Stimulated activated effector memory CD8-positive, alpha-beta T cell treated with anti-CD3 and anti-CD28 coated beads, Interleukin-12 subunit alpha, Interleukin-12 subunit beta, amount 100 ng/mL, for 72 hours (primary cell): ENCODE data around the gene SLC35F3.
"Not testable (repeated sequence)": the region's sequence is repeated elsewhere in the genome, so short reads cannot be mapped to it uniquely, and the experiment has no call there.

ENCODE experiments used
- ATAC-seq: fragments of 150-1000 bp; cut with Tn5 transposase; 2 replicates; pipeline ENCODE4 v1.10.0; 2021
- DNase-seq, 2 donors: peaks; one replicate each; pipeline ENCODE4 v3.0.0; 2021 to 2022; ENCODE audit warnings: low spot score in 2 of 2
- H3K27ac Mint-ChIP-seq: one replicate; pipeline ENCODE4 v1.8.0; 2022; ENCODE audit warnings: mild to moderate bottlenecking, mixed read lengths
- H3K36me3 Mint-ChIP-seq: one replicate; pipeline ENCODE4 v1.8.0; 2022; ENCODE audit warnings: mild to moderate bottlenecking, mixed read lengths
- H3K4me1 Mint-ChIP-seq: one replicate; pipeline ENCODE4 v1.8.0; 2022; ENCODE audit warnings: mixed read lengths
- H3K4me3 Mint-ChIP-seq: one replicate; pipeline ENCODE4 v1.8.0; 2022; ENCODE audit warnings: mild to moderate bottlenecking, mixed read lengths
- H3K9me3 Mint-ChIP-seq: one replicate; pipeline ENCODE4 v1.8.0; 2022; ENCODE audit warnings: mixed read lengths

Gene SLC35F3

DNA sequence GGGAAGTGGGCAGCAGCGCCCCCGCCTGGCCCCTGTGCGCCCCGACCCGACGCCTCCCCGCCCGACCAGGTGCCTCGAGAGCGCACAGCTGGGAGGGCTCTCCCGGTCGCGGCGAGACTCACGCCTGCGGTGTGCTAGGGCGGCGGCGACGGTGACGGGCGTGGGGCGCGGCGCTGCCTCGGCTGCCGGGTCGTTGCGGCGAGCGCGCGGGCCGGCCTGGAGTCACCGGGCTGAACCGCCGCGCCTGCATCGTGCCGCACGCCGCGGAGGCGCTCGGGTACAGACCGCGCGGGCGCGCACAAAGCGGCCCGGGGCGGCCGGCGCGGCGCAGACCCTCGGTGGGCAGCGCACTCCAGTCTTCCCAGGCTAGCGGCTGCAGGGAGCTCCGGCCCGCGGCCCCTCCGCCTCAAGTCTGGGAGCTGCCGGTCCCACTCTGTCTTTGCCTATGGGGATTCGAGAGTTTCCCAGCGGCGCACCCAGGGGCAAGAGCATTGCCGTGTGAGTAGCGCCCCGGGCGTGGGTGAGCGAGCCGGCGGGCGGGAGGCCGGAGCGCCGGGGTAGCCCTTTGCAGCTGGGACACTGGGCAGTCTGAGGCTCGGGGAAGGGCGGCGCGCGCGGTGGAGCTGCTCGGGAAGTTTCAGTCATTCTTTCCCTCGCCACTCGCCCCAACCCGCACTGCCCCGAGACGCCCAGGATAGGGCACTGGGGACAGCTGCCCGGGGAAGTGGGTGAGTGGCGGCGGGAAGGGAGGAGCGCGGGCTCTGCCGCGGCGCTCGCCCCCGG is at the start of gene SLC35F3:
Gene SLC35F3, plus strand, starts transcription at position 44 of the 783 bp plus-strand sequence.
- Mint-ChIP-seq H3K36me3 (no peaks in the 10 kb centered on the region), H3K9me3 (peaks cover 3% of the 10 kb centered on the region), H3K4me3 (no peak within 1 kb of the TSS), H3K27ac (no peak within 1 kb of the TSS), H3K4me1 (peaks cover 6% of the 10 kb centered on the region)
- DNase-seq (no peak), ATAC-seq (peak; percentile 56)

DNA sequence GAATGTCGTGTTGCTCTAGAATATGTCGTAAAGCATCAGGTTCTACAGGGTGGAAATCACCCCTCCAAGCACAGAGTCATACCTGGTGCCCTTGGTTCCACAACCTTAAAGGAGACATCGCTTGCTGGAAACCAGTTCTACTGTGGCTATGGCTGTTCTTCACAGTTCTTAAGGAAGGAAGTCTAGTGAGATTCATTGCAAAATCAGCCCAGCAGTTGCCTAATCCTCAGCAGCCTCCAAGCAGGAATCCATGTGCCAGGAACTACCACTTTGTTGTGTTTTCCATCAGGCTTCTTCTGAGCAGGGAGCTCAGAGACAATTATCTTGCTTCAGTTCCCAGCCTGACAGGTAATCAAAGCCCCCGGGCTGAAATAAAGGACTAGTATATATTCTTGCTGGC is 45.0 kb upstream of the SLC35F3 start:
- Mint-ChIP-seq H3K36me3 (no peaks in the 10 kb centered on the region), H3K27ac (no peak overlapping the region), H3K9me3 (peaks cover 4% of the 10 kb centered on the region), H3K4me1 (no peaks in the 10 kb centered on the region), H3K4me3 (no peak overlapping the region)
- no peak for ATAC-seq
- DNase-seq: no peak

DNA sequence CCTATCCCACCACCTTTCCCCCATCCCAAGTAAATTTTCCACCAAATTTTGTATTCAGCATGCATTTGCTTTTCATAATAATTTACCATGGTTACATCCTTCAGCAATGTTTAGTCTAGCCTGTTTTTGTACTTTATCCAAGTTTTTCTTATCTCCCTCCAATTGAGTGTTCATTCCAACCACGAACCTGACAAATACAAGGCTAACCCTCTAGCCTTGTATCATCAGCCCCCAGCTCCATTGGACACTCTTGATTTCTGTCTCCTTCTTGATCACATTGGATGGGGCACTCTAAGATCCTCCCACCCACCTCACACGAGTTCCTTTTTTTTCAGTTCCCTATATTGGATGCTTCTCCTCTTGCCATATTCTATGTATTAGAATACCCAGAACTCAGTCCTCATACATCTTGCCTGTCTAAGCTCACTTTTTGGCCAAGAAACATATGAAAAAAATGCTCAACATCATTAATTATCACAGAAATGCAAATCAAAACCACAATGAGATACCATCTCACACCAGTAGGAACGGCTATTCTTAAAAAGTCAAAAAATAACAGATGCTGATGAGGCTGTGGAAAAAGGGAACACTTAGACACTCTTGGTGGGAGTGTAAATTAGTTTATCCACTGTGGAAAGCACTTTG is 40.5 kb upstream of the SLC35F3 start:
- H3K4me1 Mint-ChIP-seq: no peaks in the 10 kb centered on the region
- ATAC-seq: no peak

DNA sequence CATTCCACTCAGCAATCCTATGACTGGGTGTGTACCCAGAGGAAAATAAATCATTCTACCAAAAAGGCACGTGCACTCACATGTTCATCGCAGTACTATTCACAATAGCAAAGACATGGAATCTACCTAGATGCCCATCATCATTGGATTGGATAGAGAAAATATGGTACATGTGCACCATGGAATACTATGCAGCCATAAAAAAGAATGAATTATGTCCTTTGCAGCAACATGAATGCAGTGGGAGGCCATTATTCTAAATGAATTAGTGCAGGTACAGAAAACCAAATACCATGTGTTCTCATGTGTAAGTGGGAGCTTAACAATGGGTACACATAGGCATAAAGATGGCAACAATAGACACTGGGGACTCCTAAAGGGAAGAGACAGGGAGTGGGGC is 39.9 kb upstream of the SLC35F3 start:
- no peak overlapping the region for H3K27ac Mint-ChIP-seq
- no peak overlapping the region for H3K4me3 Mint-ChIP-seq
- no peaks in the 10 kb centered on the region for H3K36me3 Mint-ChIP-seq
- ATAC-seq (no peak), DNase-seq (no peak)
- H3K9me3 Mint-ChIP-seq: peaks cover 15% of the 10 kb centered on the region
- no peaks in the 10 kb centered on the region for H3K4me1 Mint-ChIP-seq

More for the DNA sequence above, 40.5 kb upstream of the SLC35F3 start:
- Mint-ChIP-seq H3K4me3 (no peak overlapping the region), H3K27ac (no peak overlapping the region), H3K9me3 (peaks cover 15% of the 10 kb centered on the region), H3K36me3 (no peaks in the 10 kb centered on the region)
- no peak for DNase-seq

DNA sequence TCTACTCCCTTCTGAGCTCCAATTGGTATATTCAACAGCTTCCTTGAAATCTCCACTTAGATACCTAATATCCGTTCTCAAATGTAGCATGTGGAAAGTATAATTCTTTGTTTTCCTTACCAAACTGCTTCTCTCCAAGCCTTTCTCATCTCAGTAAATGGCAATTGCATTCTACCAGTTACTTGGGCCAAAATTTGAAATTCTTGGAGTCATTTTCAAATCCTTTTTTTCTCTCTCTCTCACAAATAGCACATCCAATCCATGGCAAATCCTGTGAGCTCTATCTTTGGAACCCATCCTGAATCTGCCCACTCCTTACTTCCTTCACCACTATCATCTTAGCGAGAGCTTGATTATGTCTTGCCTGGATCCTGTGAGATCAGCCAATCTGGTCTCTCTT is 39.3 kb upstream of the SLC35F3 start:
- ATAC-seq: no peak

DNA sequence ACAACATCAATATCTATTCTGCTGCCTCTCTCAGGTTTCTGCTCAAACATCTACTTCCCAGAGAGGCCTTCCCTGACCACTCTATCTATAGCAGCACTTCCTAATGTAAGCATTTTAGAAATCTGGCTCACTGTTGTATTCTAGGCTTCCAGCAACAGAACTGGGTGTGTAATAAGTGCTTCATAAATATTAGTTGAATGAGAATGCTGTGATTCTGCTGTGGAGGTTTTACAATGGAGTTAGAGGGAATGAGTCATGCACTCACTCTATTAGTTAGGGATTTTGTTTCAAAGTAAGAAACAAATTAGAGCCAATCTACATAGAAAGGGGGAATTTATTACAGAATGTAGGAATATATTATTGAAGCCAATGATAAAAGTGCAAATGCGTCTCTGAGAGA is 38.6 kb upstream of the SLC35F3 start:
- no peaks in the 10 kb centered on the region for H3K36me3 Mint-ChIP-seq
- no peak for DNase-seq
- no peak for ATAC-seq
- peaks cover 18% of the 10 kb centered on the region for H3K9me3 Mint-ChIP-seq
- no peak overlapping the region for H3K4me3 Mint-ChIP-seq
- H3K4me1 Mint-ChIP-seq: no peaks in the 10 kb centered on the region
- H3K27ac Mint-ChIP-seq: no peak overlapping the region

More for the DNA sequence above, 39.3 kb upstream of the SLC35F3 start:
- no peaks in the 10 kb centered on the region for H3K36me3 Mint-ChIP-seq
- no peak overlapping the region for H3K27ac Mint-ChIP-seq
- no peak for DNase-seq
- no peaks in the 10 kb centered on the region for H3K4me1 Mint-ChIP-seq
- H3K4me3 Mint-ChIP-seq: no peak overlapping the region
- peaks cover 18% of the 10 kb centered on the region for H3K9me3 Mint-ChIP-seq

DNA sequence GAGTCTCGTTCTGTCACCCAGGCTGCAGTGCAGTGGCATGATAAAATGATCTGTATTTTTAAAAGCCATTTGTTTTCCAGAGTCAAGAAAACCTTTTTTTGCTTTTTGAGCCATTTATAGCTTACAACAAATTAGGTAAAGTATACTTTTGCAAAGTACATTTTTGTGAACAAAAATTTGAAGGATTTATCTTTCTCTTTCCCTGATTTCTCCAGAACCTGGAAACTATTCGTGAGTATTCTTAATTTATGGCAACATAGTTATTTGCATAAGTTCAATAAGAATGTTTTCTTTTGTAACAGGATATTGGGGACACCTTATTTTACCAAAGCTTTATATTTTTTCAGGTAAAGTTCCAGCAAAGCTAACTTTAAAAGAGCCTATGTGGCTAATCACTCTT is 37.4 kb upstream of the SLC35F3 start:
- peaks cover 18% of the 10 kb centered on the region for H3K9me3 Mint-ChIP-seq
- H3K27ac Mint-ChIP-seq: no peak overlapping the region
- no peak for ATAC-seq
- no peaks in the 10 kb centered on the region for H3K36me3 Mint-ChIP-seq
- no peaks in the 10 kb centered on the region for H3K4me1 Mint-ChIP-seq
- DNase-seq: no peak
- H3K4me3 Mint-ChIP-seq: no peak overlapping the region

DNA sequence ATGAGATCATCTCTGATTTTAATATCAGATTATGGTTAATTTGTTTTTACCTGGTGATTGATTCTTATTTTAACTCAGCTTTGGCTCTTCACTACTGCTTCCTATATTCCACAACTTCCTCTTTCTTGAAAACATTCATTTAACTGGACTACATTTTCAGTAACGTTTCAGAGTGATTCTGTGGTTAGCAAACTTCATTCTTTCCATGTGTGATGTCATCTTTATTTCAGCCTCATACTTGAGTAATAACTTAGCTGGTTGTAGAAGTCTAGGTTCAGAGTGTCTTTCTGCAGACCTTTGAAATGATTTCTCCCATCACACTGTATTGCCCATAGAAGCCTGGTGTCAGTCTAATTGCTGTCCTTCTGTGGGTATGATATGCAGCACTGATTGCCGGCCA is 36.0 kb upstream of the SLC35F3 start:
- H3K4me1 Mint-ChIP-seq: no peaks in the 10 kb centered on the region

DNA sequence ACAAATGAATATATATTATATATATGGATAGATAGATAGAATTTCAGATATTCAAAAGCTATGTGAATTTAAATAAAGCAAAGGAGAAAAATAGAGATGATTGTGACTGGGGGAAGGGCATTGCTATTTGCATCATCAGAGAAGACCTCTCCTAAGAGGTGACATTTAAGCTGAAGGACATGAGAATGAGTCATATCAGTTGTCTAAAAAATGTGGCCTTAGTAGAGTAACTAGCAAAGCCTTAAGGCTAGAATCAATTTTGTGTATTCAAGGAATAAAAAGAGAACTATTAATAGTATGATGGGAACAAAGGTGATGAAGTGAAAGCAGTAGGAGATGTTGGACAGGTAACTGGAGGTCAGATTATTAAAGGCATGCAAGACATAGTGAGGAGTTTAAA is 34.8 kb upstream of the SLC35F3 start:
- H3K4me3 Mint-ChIP-seq: no peak overlapping the region
- ATAC-seq (no peak), DNase-seq (no peak)
- no peaks in the 10 kb centered on the region for H3K4me1 Mint-ChIP-seq
- peaks cover 17% of the 10 kb centered on the region for H3K9me3 Mint-ChIP-seq
- no peaks in the 10 kb centered on the region for H3K36me3 Mint-ChIP-seq
- no peak overlapping the region for H3K27ac Mint-ChIP-seq

More for the DNA sequence above, 36.0 kb upstream of the SLC35F3 start:
- no peak for DNase-seq
- Mint-ChIP-seq H3K4me3 (no peak overlapping the region), H3K9me3 (peaks cover 18% of the 10 kb centered on the region), H3K36me3 (no peaks in the 10 kb centered on the region), H3K27ac (no peak overlapping the region)
- ATAC-seq: no peak

DNA sequence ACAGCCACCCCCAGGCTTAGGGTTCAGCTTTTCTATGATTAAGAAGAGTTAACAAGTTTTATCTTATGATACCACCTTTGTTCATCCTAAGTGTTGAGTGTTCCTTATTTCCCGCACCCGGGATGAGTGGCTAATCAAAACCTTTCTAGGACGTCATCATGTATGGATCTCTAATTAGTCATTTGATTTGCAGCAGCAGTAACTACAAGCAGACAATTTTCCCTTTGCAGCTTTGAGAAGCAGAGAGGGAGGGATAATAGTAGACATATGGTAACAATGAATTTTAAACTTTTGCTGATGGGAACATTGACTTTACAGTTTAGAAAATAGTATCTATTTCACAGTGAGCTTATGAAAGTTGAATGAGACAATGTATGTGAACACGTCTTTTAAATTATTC is 30.8 kb upstream of the SLC35F3 start:
- H3K36me3 Mint-ChIP-seq: no peaks in the 10 kb centered on the region
- H3K9me3 Mint-ChIP-seq: peaks cover 5% of the 10 kb centered on the region
- DNase-seq: no peak
- H3K27ac Mint-ChIP-seq: no peak overlapping the region
- no peaks in the 10 kb centered on the region for H3K4me1 Mint-ChIP-seq
- no peak overlapping the region for H3K4me3 Mint-ChIP-seq
- no peak for ATAC-seq

DNA sequence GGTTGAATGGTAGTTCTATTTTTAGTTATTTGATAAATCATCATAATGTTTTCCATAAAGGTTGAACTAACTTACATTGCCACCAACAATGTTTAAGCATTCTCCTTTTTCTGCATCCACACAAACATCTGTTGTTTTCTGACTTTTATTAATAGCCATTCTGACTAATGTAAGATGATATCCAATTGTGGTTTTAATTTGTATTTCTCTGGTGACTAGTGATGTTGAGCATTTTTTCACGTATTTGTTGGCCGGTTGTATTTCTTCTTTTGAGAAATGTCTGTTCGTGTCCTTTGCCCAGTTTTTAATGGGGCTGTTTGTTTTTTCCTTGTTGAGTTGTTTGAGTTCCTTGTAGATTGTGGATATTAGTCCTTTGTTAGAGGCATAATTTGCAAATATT is 24.6 kb upstream of the SLC35F3 start:
- Mint-ChIP-seq H3K4me1 (no peaks in the 10 kb centered on the region), H3K9me3 (peaks cover 3% of the 10 kb centered on the region), H3K27ac (no peak overlapping the region), H3K4me3 (no peak overlapping the region), H3K36me3 (no peaks in the 10 kb centered on the region)
- DNase-seq: no peak
- ATAC-seq: no peak

DNA sequence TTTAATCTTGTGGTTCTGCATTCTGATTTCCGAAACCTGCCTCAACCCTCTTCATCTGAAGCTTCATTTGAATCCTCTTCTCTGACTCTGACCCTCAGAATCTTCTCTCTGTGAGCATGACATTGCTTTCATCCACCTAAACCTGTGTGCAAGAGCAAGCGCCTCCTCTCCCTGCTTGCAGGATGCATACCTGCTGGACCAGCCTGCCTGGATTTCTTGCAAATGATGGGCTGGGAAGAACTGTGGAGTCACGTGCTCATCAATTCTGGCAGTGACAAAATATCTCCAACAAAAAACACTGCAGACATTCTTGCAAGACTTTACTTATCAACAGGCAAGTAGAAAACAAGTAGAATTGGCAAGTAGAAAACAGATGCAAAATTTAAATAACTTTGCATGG is 20.8 kb upstream of the SLC35F3 start:
- Mint-ChIP-seq H3K4me3 (no peak overlapping the region), H3K4me1 (no peaks in the 10 kb centered on the region), H3K9me3 (peaks cover 3% of the 10 kb centered on the region)

DNA sequence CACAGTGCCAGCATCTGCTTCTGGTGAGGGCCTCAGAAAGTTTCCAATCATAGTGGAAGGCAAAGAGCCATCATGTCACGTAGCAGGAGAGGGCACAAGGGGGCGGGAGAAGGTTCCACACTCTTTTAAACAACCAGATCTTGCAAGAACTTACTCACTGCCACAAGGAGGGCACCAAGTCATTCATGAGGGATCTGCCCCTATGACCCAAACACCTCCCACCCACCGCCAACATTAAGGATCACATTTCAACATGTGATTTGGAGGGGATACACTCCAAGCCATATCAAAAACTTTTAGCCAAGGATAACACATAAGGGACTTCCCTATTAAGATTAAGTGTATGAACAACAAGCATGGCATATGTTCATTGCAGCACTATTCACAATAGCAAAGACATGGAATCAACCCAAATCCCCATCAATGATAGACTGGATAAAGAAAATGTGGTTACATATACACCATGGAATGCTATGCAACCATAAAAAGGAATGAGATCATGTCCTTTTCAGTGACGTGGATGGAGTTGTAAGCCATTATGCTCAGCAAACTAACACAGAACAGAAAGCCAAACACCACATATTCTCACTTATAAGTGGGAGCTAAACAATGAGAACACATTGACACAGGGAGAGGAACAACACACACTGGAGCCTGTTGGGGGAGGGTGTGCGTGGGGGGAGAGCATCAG is 19.9 kb upstream of the SLC35F3 start:
- ATAC-seq (no peak), DNase-seq (no peak)
- Mint-ChIP-seq H3K36me3 (no peaks in the 10 kb centered on the region), H3K4me3 (no peak overlapping the region), H3K27ac (no peak overlapping the region), H3K9me3 (peaks cover 10% of the 10 kb centered on the region), H3K4me1 (no peaks in the 10 kb centered on the region)

More for the DNA sequence above, 20.8 kb upstream of the SLC35F3 start:
- DNase-seq (no peak), ATAC-seq (no peak)
- H3K36me3 Mint-ChIP-seq: no peaks in the 10 kb centered on the region
- H3K27ac Mint-ChIP-seq: no peak overlapping the region

DNA sequence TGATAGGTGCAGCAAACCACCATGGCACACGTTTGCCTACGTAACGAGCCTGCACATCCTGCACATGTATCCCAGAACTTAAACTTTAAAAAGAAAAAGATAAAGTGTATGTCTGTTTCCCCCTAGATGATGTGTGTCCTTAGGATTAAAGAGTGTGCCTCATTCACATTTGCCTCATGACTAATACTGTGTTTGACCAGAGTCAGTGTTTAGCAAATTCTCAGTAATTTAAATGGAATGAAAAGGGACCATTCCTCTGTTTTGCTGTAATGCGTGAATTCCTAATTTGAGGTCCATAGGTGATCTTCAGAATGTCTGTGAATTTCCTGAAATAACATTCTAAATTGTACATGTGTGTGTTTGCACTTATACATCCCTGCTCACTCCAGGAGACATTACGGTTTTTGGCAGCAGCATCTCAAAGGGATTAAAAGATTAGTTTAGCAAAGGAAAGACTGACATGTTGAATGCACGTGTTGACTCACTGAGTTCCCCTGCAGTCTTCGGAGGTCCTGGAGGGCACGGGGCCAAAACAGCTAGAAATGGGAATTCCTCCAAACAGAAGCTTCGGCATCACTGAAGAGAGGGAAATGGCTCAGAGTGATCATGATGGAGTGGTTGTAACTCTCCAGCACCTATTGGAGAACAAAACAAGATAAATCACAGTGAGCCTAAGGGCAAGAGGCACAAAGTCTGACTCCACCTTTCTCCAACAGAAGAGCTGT is 19.1 kb upstream of the SLC35F3 start:
- no peak for ATAC-seq
- Mint-ChIP-seq H3K4me1 (no peaks in the 10 kb centered on the region), H3K36me3 (no peaks in the 10 kb centered on the region), H3K9me3 (peaks cover 14% of the 10 kb centered on the region), H3K27ac (no peak overlapping the region), H3K4me3 (no peak overlapping the region)
- DNase-seq: no peak

DNA sequence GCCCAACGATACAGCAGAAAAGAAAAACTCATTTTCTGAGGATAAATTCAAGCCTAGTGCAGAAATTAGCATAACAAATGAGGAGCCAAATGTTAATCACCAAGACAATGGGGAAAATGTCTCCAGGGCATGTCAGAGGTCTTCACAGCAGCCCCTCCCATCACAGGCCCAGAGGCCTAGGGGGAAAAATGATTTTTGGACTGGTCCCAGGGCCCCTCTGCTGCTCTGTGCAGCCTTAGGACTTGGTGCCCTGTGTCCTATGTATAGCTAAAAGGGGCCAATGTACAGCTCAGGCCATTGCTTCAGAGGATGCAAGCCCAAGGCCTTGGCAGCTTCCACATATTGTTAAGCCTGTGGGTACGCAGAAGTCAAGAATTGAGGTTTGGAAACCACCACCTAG is 13.3 kb upstream of the SLC35F3 start:
- not testable (repeated sequence) for H3K36me3 Mint-ChIP-seq, DNase-seq, H3K27ac Mint-ChIP-seq, H3K4me1 Mint-ChIP-seq, ATAC-seq, H3K4me3 Mint-ChIP-seq
- peaks cover 11% of the 10 kb centered on the region for H3K9me3 Mint-ChIP-seq
